Measurements from ENCODE around the gene TSPAN7. TPM values are rescaled to one million over a fixed set of nuclear protein-coding genes. Genes with fewer than 3 reads are reported as not detected.

Gene TSPAN7
- total and polyA plus RNA-seq, 9 of the 15 experiments (the other 6 are each of a cell fraction or from before 2014, with no cell fraction given), result 0.07 to 0.29 (median 0.12) TPM; not detected in 1

DNA sequence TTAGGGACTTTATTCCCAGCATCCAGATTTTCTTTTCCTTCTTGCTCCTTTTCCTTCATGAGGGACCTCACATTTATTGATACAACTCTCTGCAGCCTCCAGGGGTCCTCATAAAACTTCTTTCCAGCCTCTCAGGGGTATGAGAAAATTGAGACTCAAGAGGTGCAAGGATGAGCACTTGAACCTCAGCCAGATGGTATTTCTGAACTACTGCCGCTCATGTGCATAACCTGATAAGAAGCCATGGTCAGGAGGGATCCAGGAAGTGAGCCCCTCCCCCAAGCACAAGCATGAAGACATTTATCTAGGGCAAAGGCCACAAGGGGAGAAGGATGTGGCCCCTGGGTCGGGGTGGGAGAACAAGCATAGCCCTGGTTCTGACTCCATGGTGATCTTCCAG lies 73.3 kb downstream of the TSPAN7 start (continued):
- no peak for TF ChIP-seq HSF4 (CRISPR knock-in tag; IDR thresholded peaks at IDR 0.05; ENCODE audit: borderline replicate concordance)
- peak in 1 of 2 experiments; percentile 47; a peak in 1 of 4 replicates for TF ChIP-seq FOXK2 (conservative IDR thresholded peaks at IDR 0.05 in 1 of 2, IDR thresholded peaks at IDR 0.05 in 1 of 2; ENCODE audit: low read depth in 2 of 2)
- TF ChIP-seq, protein P1, sequence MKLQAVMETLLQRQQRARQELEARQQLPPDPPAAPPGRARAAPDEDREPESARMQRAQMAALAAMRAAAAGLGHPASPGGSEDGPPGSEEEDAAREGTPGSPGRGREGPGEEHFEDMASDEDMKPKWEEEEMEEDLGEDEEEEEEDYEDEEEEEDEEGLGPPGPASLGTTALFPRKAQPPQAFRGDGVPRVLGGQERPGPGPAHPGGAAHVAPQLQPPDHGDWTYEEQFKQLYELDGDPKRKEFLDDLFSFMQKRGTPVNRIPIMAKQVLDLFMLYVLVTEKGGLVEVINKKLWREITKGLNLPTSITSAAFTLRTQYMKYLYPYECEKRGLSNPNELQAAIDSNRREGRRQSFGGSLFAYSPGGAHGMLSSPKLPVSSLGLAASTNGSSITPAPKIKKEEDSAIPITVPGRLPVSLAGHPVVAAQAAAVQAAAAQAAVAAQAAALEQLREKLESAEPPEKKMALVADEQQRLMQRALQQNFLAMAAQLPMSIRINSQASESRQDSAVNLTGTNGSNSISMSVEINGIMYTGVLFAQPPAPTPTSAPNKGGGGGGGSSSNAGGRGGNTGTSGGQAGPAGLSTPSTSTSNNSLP (IDR thresholded peaks at IDR 0.05; ENCODE audit: borderline replicate concordance, low read depth, low read length), result 0 out of 2 replicates have a peak, but pooled peaks have one; percentile 32
- peak; percentile 41 to 62 for TF ChIP-seq RAD21 (CRISPR knock-in tag; conservative IDR thresholded peaks at IDR 0.05 in 1 of 2, IDR thresholded peaks at IDR 0.05 in 1 of 2)
- TF ChIP-seq CCNT2 (IDR thresholded peaks at IDR 0.05; ENCODE audit: borderline replicate concordance, extremely low read depth, insufficient read length, low read depth, low read length), result peak; percentile 28
- peak; percentile 77; the same call in 1 of the 2 replicates for TF ChIP-seq DPF2 (IDR thresholded peaks at IDR 0.05)
- peak; percentile 87 for TF ChIP-seq BHLHE40 (IDR thresholded peaks at IDR 0.05; ENCODE audit: low read length)
- TF ChIP-seq HDAC8 (tag; IDR thresholded peaks at IDR 0.05), result no peak
- peak; percentile 83 for TF ChIP-seq KLF16 (IDR thresholded peaks at IDR 0.05)
- TF ChIP-seq ZBTB7A (IDR thresholded peaks at IDR 0.05; ENCODE audit: borderline replicate concordance, control insufficient read depth, low read depth, low read length), result peak; percentile 54; the same call in 1 of the 2 replicates
- peak; percentile 83 to 85 for TF ChIP-seq TBL1XR1 (IDR thresholded peaks at IDR 0.05; ENCODE audit: low read length in 2 of 2)
- TF ChIP-seq CBX3 (IDR thresholded peaks at IDR 0.05; ENCODE audit: borderline replicate concordance in 1 of 2, low read length in 2 of 2), result peak in 1 of 2 experiments; percentile 47; a peak in 1 of 3 replicates
- TF ChIP-seq, protein P2, sequence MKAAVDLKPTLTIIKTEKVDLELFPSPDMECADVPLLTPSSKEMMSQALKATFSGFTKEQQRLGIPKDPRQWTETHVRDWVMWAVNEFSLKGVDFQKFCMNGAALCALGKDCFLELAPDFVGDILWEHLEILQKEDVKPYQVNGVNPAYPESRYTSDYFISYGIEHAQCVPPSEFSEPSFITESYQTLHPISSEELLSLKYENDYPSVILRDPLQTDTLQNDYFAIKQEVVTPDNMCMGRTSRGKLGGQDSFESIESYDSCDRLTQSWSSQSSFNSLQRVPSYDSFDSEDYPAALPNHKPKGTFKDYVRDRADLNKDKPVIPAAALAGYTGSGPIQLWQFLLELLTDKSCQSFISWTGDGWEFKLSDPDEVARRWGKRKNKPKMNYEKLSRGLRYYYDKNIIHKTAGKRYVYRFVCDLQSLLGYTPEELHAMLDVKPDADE (conservative IDR thresholded peaks at IDR 0.05; ENCODE audit: control insufficient read depth, low read depth, low read length), result peak; percentile 74; the same call in 1 of the 2 replicates
- peak; percentile 53; the same call in 1 of the 2 replicates for TF ChIP-seq JUND (IDR thresholded peaks at IDR 0.05; ENCODE audit: borderline replicate concordance, low read depth, low read length)
- no peak; the same call in 2 of the 3 replicates for TF ChIP-seq JUND (tag; IDR thresholded peaks at IDR 0.05; ENCODE audit: borderline replicate concordance, low read depth, low read length)
- TF ChIP-seq, protein P3, sequence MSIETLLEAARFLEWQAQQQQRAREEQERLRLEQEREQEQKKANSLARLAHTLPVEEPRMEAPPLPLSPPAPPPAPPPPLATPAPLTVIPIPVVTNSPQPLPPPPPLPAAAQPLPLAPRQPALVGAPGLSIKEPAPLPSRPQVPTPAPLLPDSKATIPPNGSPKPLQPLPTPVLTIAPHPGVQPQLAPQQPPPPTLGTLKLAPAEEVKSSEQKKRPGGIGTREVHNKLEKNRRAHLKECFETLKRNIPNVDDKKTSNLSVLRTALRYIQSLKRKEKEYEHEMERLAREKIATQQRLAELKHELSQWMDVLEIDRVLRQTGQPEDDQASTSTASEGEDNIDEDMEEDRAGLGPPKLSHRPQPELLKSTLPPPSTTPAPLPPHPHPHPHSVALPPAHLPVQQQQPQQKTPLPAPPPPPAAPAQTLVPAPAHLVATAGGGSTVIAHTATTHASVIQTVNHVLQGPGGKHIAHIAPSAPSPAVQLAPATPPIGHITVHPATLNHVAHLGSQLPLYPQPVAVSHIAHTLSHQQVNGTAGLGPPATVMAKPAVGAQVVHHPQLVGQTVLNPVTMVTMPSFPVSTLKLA (conservative IDR thresholded peaks at IDR 0.05), result peak; percentile 29 to 49; a peak in 1 of 4 replicates
- TF ChIP-seq CBFA2T2 (conservative IDR thresholded peaks at IDR 0.05), result peak; percentile 87
- peak; percentile 56; the same call in 1 of the 2 replicates for TF ChIP-seq STAT5A (IDR thresholded peaks at IDR 0.05; ENCODE audit: borderline replicate concordance, low read length)
- peak; percentile 58; the same call in 1 of the 2 replicates for TF ChIP-seq ZNF24 (IDR thresholded peaks at IDR 0.05)
- no peak for TF ChIP-seq ASH1L (IDR thresholded peaks at IDR 0.05; ENCODE audit: borderline replicate concordance, low read depth, partially characterized antibody)
- peak; percentile 58; the same call in 1 of the 2 replicates for TF ChIP-seq MYNN (IDR thresholded peaks at IDR 0.05)
- TF ChIP-seq MYNN (CRISPR knock-in tag; IDR thresholded peaks at IDR 0.05), result no peak
- TF ChIP-seq, protein P4, sequence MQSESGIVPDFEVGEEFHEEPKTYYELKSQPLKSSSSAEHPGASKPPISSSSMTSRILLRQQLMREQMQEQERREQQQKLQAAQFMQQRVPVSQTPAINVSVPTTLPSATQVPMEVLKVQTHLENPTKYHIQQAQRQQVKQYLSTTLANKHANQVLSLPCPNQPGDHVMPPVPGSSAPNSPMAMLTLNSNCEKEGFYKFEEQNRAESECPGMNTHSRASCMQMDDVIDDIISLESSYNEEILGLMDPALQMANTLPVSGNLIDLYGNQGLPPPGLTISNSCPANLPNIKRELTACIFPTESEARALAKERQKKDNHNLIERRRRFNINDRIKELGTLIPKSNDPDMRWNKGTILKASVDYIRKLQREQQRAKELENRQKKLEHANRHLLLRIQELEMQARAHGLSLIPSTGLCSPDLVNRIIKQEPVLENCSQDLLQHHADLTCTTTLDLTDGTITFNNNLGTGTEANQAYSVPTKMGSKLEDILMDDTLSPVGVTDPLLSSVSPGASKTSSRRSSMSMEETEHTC (IDR thresholded peaks at IDR 0.05), result peak; percentile 80
